HEK293 (cell line): ENCODE results near the gene NME1.

ENCODE experiments used
- AEBP2 ChIP-seq: fragments of 450-650 bp; formaldehyde crosslinking; IDR thresholded peaks from 2 replicates; pipeline ENCODE4 v1.5.1; 2016; ENCODE audit warnings: missing biosample characterization, missing genetic modification characterization, borderline replicate concordance
- GLIS1 ChIP-seq: fragments of 450-650 bp; formaldehyde crosslinking; IDR thresholded peaks from 2 replicates; pipeline ENCODE4 v1.5.1; 2016; ENCODE audit warnings: missing biosample characterization, missing genetic modification characterization
- INSM2 ChIP-seq: fragments of 450-650 bp; formaldehyde crosslinking; IDR thresholded peaks from 2 replicates; pipeline ENCODE4 v1.5.1; 2016; ENCODE audit warnings: missing biosample characterization, missing genetic modification characterization
- KLF16 ChIP-seq: fragments of 450-650 bp; formaldehyde crosslinking; IDR thresholded peaks from 2 replicates; pipeline ENCODE4 v1.5.1; 2017; ENCODE audit warnings: missing biosample characterization, missing genetic modification characterization
- PRDM10 ChIP-seq: fragments of 450-650 bp; formaldehyde crosslinking; IDR thresholded peaks from 2 replicates; pipeline ENCODE4 v1.5.1; 2016; ENCODE audit warnings: missing biosample characterization, missing genetic modification characterization
- ZBTB1 ChIP-seq: fragments of 450-650 bp; formaldehyde crosslinking; IDR thresholded peaks from 2 replicates; pipeline ENCODE4 v1.5.1; 2016; ENCODE audit warnings: missing biosample characterization, missing genetic modification characterization
- ZBTB20 ChIP-seq: fragments of 450-650 bp; formaldehyde crosslinking; IDR thresholded peaks from 2 replicates; pipeline ENCODE4 v1.5.1; 2016; ENCODE audit warnings: missing biosample characterization, missing genetic modification characterization
- ZBTB21 ChIP-seq: fragments of 450-650 bp; formaldehyde crosslinking; IDR thresholded peaks from 2 replicates; pipeline ENCODE4 v1.5.1; 2017; ENCODE audit warnings: missing biosample characterization, missing genetic modification characterization
- ZBTB26 ChIP-seq: fragments of 450-650 bp; formaldehyde crosslinking; optimal IDR thresholded peaks from 2 replicates; pipeline ENCODE3; 2016; ENCODE audit warnings: missing biosample characterization, mild to moderate bottlenecking, missing genetic modification characterization
- ZBTB8A ChIP-seq: fragments of 450-650 bp; formaldehyde crosslinking; IDR thresholded peaks from 2 replicates; pipeline ENCODE4 v1.5.1; 2016; ENCODE audit warnings: missing biosample characterization, missing genetic modification characterization
- ZFHX2 ChIP-seq: fragments of 450-650 bp; formaldehyde crosslinking; conservative IDR thresholded peaks from 2 replicates; pipeline ENCODE4 v1.5.1; 2016; ENCODE audit warnings: missing biosample characterization, missing genetic modification characterization
- ZNF146 ChIP-seq: fragments of 450-650 bp; formaldehyde crosslinking; IDR thresholded peaks from 2 replicates; pipeline ENCODE4 v1.5.1; 2016; ENCODE audit warnings: missing biosample characterization, missing genetic modification characterization
- ZNF16 ChIP-seq: fragments of 450-650 bp; formaldehyde crosslinking; IDR thresholded peaks from 2 replicates; pipeline ENCODE4 v1.5.1; 2016; ENCODE audit warnings: low read depth, missing biosample characterization, missing genetic modification characterization
- ZNF175 ChIP-seq: fragments of 450-650 bp; formaldehyde crosslinking; IDR thresholded peaks from 2 replicates; pipeline ENCODE4 v1.5.1; 2016; ENCODE audit warnings: missing biosample characterization, missing genetic modification characterization
- ZNF184 ChIP-seq: fragments of 450-650 bp; IDR thresholded peaks from 2 replicates; pipeline ENCODE4 v1.5.1; 2018; ENCODE audit warnings: missing biosample characterization, mild to moderate bottlenecking, missing genetic modification characterization
- ZNF211 ChIP-seq: fragments of 450-650 bp; formaldehyde crosslinking; IDR thresholded peaks from 2 replicates; pipeline ENCODE4 v1.5.1; 2016; ENCODE audit warnings: low read depth, missing biosample characterization, missing genetic modification characterization
- ZNF221 ChIP-seq: fragments of 450-650 bp; formaldehyde crosslinking; IDR thresholded peaks from 2 replicates; pipeline ENCODE4 v1.5.1; 2017; ENCODE audit warnings: missing biosample characterization, missing genetic modification characterization, borderline replicate concordance
- ZNF223 ChIP-seq: fragments of 450-650 bp; formaldehyde crosslinking; IDR thresholded peaks from 2 replicates; pipeline ENCODE4 v1.5.1; 2016; ENCODE audit warnings: missing biosample characterization, missing genetic modification characterization
- ZNF324 ChIP-seq: fragments of 450-650 bp; formaldehyde crosslinking; IDR thresholded peaks from 2 replicates; pipeline ENCODE4 v1.5.1; 2016; ENCODE audit warnings: missing biosample characterization, missing genetic modification characterization
- ZNF37A ChIP-seq: fragments of 450-650 bp; IDR thresholded peaks from 2 replicates; pipeline ENCODE4 v1.5.1; 2018; ENCODE audit warnings: missing biosample characterization, missing genetic modification characterization
- ZNF391 ChIP-seq: fragments of 450-650 bp; formaldehyde crosslinking; IDR thresholded peaks from 2 replicates; pipeline ENCODE4 v1.5.1; 2016; ENCODE audit warnings: low read depth, missing biosample characterization, missing genetic modification characterization, borderline replicate concordance
- ZNF404 ChIP-seq: fragments of 450-650 bp; formaldehyde crosslinking; IDR thresholded peaks from 2 replicates; pipeline ENCODE4 v1.5.1; 2017; ENCODE audit warnings: missing biosample characterization, missing genetic modification characterization
- ZNF426 ChIP-seq: fragments of 450-650 bp; formaldehyde crosslinking; IDR thresholded peaks from 2 replicates; pipeline ENCODE4 v1.5.1; 2017; ENCODE audit warnings: missing biosample characterization, missing genetic modification characterization, mild to moderate bottlenecking, inconsistent platforms, moderate library complexity
- ZNF433 ChIP-seq: fragments of 450-650 bp; formaldehyde crosslinking; IDR thresholded peaks from 2 replicates; pipeline ENCODE4 v1.5.1; 2016; ENCODE audit warnings: missing biosample characterization, missing genetic modification characterization, low read depth
- ZNF555 ChIP-seq: fragments of 450-650 bp; formaldehyde crosslinking; conservative IDR thresholded peaks from 2 replicates; pipeline ENCODE4 v1.5.1; 2017; ENCODE audit warnings: missing biosample characterization, mild to moderate bottlenecking, missing genetic modification characterization, inconsistent platforms
- ZNF600 ChIP-seq: fragments of 450-650 bp; formaldehyde crosslinking; IDR thresholded peaks from 2 replicates; pipeline ENCODE4 v1.5.1; 2016; ENCODE audit warnings: missing biosample characterization, missing genetic modification characterization
- ZNF629 ChIP-seq: fragments of 450-650 bp; formaldehyde crosslinking; IDR thresholded peaks from 2 replicates; pipeline ENCODE4 v1.5.1; 2017; ENCODE audit warnings: missing biosample characterization, missing genetic modification characterization
- ZNF677 ChIP-seq: fragments of 450-650 bp; IDR thresholded peaks from 2 replicates; pipeline ENCODE4 v1.5.0; 2018; ENCODE audit warnings: missing biosample characterization, mild to moderate bottlenecking, missing genetic modification characterization, moderate library complexity
- ZNF707 ChIP-seq: fragments of 450-650 bp; formaldehyde crosslinking; IDR thresholded peaks from 2 replicates; pipeline ENCODE4 v1.5.1; 2016; ENCODE audit warnings: missing biosample characterization, missing genetic modification characterization
- ZNF768 ChIP-seq: fragments of 450-650 bp; formaldehyde crosslinking; IDR thresholded peaks from 2 replicates; pipeline ENCODE4 v1.5.1; 2018; ENCODE audit warnings: missing biosample characterization, mild to moderate bottlenecking, missing genetic modification characterization
- ZNF792 ChIP-seq: fragments of 450-650 bp; formaldehyde crosslinking; IDR thresholded peaks from 2 replicates; pipeline ENCODE4 v1.5.1; 2016; ENCODE audit warnings: missing biosample characterization, missing genetic modification characterization
- ZXDB ChIP-seq: fragments of 450-650 bp; formaldehyde crosslinking; IDR thresholded peaks from 2 replicates; pipeline ENCODE4 v1.5.1; 2016; ENCODE audit warnings: missing biosample characterization, missing genetic modification characterization

Gene NME1

GRCh38 chr17:51120739-51121619 lies 32.4 kb upstream of the NME1 start, which contains the start of gene SPAG9 (continued):
- TF ChIP-seq ZNF707 (tag by site-specific recombination) (no peak), ZNF555 (tag by site-specific recombination) (no peak), ZNF175 (no peak), ZBTB21 (tag by site-specific recombination) (peak; percentile 51), ZNF433 (tag by site-specific recombination) (no peak), KLF16 (peak; percentile 48), ZNF426 (no peak), ZXDB (tag by site-specific recombination) (peak; percentile 85), ZNF391 (tag by site-specific recombination) (no peak), ZNF792 (tag by site-specific recombination) (no peak), ZBTB20 (tag by site-specific recombination) (no peak), ZBTB8A (tag by site-specific recombination) (peak; percentile 85), ZNF16 (tag by site-specific recombination) (no peak), GLIS1 (tag by site-specific recombination) (peak; percentile 75), ZNF677 (tag by site-specific recombination) (no peak), INSM2 (peak; percentile 49; the same call in 1 of the 2 replicates), ZNF37A (no peak), ZNF768 (tag by site-specific recombination) (no peak), ZNF600 (tag by site-specific recombination) (no peak), ZNF404 (tag by site-specific recombination) (no peak), ZNF629 (peak; percentile 84), ZNF223 (no peak), AEBP2 (tag by site-specific recombination) (no peak), PRDM10 (no peak; the same call in 1 of the 2 replicates), ZNF324 (tag by site-specific recombination) (0 out of 2 replicates have a peak, but pooled peaks have one; percentile 37), ZBTB26 (no peak), ZBTB1 (peak; percentile 97), ZNF211 (no peak), ZFHX2 (tag by site-specific recombination) (no peak; the same call in 1 of the 2 replicates), ZNF184 (tag by site-specific recombination) (no peak), ZNF221 (tag by site-specific recombination) (no peak), ZNF146 (0 out of 2 replicates have a peak, but pooled peaks have one; percentile 4)
